H9 (cell line): Measurements from ENCODE around the gene GPR84. TPM values are rescaled to one million over a fixed set of nuclear protein-coding genes. Genes with fewer than 3 reads are reported as not detected.

Source experiments
- DNase-seq: peaks from one replicate; pipeline ENCODE4 v3.0.0-alpha.2; 2017
- H2AFZ ChIP-seq: one replicate; pipeline ENCODE4 v1.6.1; 2013; ENCODE audit warnings: mild to moderate bottlenecking, low read length, control low read depth, moderate library complexity
- H2AK5ac ChIP-seq: 2 replicates; pipeline ENCODE4 v1.6.1; 2013; ENCODE audit warnings: low read length, control low read depth, mixed read lengths; ENCODE audit not compliant: insufficient read length
- H2BK120ac ChIP-seq: one replicate; pipeline ENCODE4 v1.6.1; 2013; ENCODE audit warnings: low read depth, mild to moderate bottlenecking, low read length, control low read depth, inconsistent platforms; ENCODE audit not compliant: poor library complexity, severe bottlenecking
- H2BK12ac ChIP-seq: 2 replicates; pipeline ENCODE4 v1.6.1; 2013; ENCODE audit warnings: low read length, control low read depth, mixed read lengths, low read depth; ENCODE audit not compliant: insufficient read length
- H2BK15ac ChIP-seq: 2 replicates; pipeline ENCODE4 v1.6.1; 2013; ENCODE audit warnings: low read depth, low read length, control low read depth
- H2BK20ac ChIP-seq: one replicate; pipeline ENCODE4 v1.6.1; 2013; ENCODE audit warnings: low read depth, mild to moderate bottlenecking, low read length, control low read depth, inconsistent platforms; ENCODE audit not compliant: poor library complexity, severe bottlenecking
- H2BK5ac ChIP-seq: 2 replicates; pipeline ENCODE4 v1.6.1; 2013; ENCODE audit warnings: low read length, control low read depth, mixed read lengths; ENCODE audit not compliant: insufficient read length
- H3K14ac ChIP-seq: 2 replicates; pipeline ENCODE4 v1.6.1; 2013; ENCODE audit warnings: low read length, control low read depth; ENCODE audit not compliant: insufficient read depth
- H3K18ac ChIP-seq: 2 replicates; pipeline ENCODE4 v1.6.1; 2013; ENCODE audit warnings: low read depth, mild to moderate bottlenecking, mixed read lengths, low read length, control low read depth; ENCODE audit not compliant: insufficient read length
- H3K23ac ChIP-seq: 2 replicates; pipeline ENCODE4 v1.6.1; 2013; ENCODE audit warnings: low read length, control low read depth, mixed read lengths, low read depth; ENCODE audit not compliant: insufficient read length
- H3K23me2 ChIP-seq: 2 replicates; pipeline ENCODE4 v1.6.1; 2013; ENCODE audit warnings: low read depth, mild to moderate bottlenecking, mixed read lengths, low read length, control low read depth; ENCODE audit not compliant: insufficient read length, poor library complexity, severe bottlenecking
- H3K27ac ChIP-seq: 2 replicates; pipeline ENCODE4 v1.5.1; 2013; ENCODE audit warnings: low read length, control low read depth, mixed read lengths, low read depth; ENCODE audit not compliant: insufficient read length
- H3K27me3 ChIP-seq: 2 replicates; pipeline ENCODE4 v1.6.1; 2013; ENCODE audit warnings: low read length, control low read depth, inconsistent platforms; ENCODE audit not compliant: insufficient read depth
- H3K4ac ChIP-seq: 2 replicates; pipeline ENCODE4 v1.6.1; 2013; ENCODE audit warnings: low read depth, mild to moderate bottlenecking, control low read depth, inconsistent platforms, low read length, moderate library complexity
- H3K4me1 ChIP-seq: 2 replicates; pipeline ENCODE4 v1.6.1; 2013; ENCODE audit warnings: low read length, control low read depth, inconsistent platforms; ENCODE audit not compliant: insufficient read depth
- H3K4me2 ChIP-seq: 2 replicates; pipeline ENCODE4 v1.6.1; 2013; ENCODE audit warnings: low read length, control low read depth, mixed read lengths; ENCODE audit not compliant: insufficient read length, insufficient read depth
- H3K56ac ChIP-seq: 2 replicates; pipeline ENCODE4 v1.6.1; 2013; ENCODE audit warnings: low read depth, mild to moderate bottlenecking, mixed read lengths, low read length, control low read depth; ENCODE audit not compliant: insufficient read length
- H3K79me1 ChIP-seq: 2 replicates; pipeline ENCODE4 v1.6.1; 2013; ENCODE audit warnings: low read depth, mild to moderate bottlenecking, moderate library complexity, low read length, control low read depth, inconsistent platforms; ENCODE audit not compliant: insufficient read depth, poor library complexity, severe bottlenecking
- H3K79me2 ChIP-seq: 2 replicates; pipeline ENCODE4 v1.6.1; 2013; ENCODE audit warnings: low read length, control low read depth, inconsistent platforms; ENCODE audit not compliant: insufficient read depth
- H3K9ac ChIP-seq: 2 replicates; pipeline ENCODE4 v1.6.1; 2013; ENCODE audit warnings: low read length, control low read depth, mixed read lengths; ENCODE audit not compliant: insufficient read length; ENCODE audit errors: extremely low read depth
- H3K9me3 ChIP-seq: one replicate; pipeline ENCODE4 v1.6.1; 2013; ENCODE audit warnings: low read depth, low read length, inconsistent platforms; ENCODE audit not compliant: control insufficient read depth
- H3T11ph ChIP-seq: one replicate; pipeline ENCODE4 v1.6.1; 2013; ENCODE audit warnings: mild to moderate bottlenecking, low read length, control low read depth, inconsistent platforms
- H4K20me1 ChIP-seq: one replicate; pipeline ENCODE4 v1.6.1; 2013; ENCODE audit not compliant: control insufficient read depth, insufficient read length, insufficient read depth
- H4K5ac ChIP-seq: 2 replicates; pipeline ENCODE4 v1.6.1; 2013; ENCODE audit warnings: low read depth, mild to moderate bottlenecking, mixed read lengths, low read length, control low read depth; ENCODE audit not compliant: insufficient read length
- H4K8ac ChIP-seq: replicated peaks from 2 replicates; pipeline ENCODE4 v1.6.1; 2013; ENCODE audit warnings: low read length, control low read depth, mixed read lengths, low read depth; ENCODE audit not compliant: insufficient read length
- H4K91ac ChIP-seq: 2 replicates; pipeline ENCODE4 v1.6.1; 2013; ENCODE audit warnings: low read depth, mild to moderate bottlenecking, moderate library complexity, mixed read lengths, low read length, control low read depth; ENCODE audit not compliant: insufficient read length
- H3K27ac Mint-ChIP-seq, 3 experiments: 2 replicates in 2 of 3; 3 replicates in 1 of 3; pipeline ENCODE4 v1.8.0; 2020 to 2021; ENCODE audit warnings: mixed read lengths in 3 of 3, mild to moderate bottlenecking in 1 of 3, moderate library complexity in 1 of 3
- H3K27me3 Mint-ChIP-seq: 2 replicates; pipeline ENCODE4 v1.8.0; 2021; ENCODE audit warnings: low read depth, mild to moderate bottlenecking, moderate library complexity, mixed read lengths
- H3K36me3 Mint-ChIP-seq, 3 experiments: 2 replicates in 2 of 3; 3 replicates in 1 of 3; pipeline ENCODE4 v1.8.0; 2020 to 2021; ENCODE audit warnings: low read depth in 3 of 3, mixed read lengths in 3 of 3; ENCODE audit not compliant: insufficient read depth in 1 of 3
- H3K4me1 Mint-ChIP-seq, 2 experiments: 2 replicates each; pipeline ENCODE4 v1.8.0; 2020; ENCODE audit warnings: mixed read lengths in 2 of 2
- H3K4me3 Mint-ChIP-seq, 2 experiments: 2 replicates in 1 of 2; 3 replicates in 1 of 2; pipeline ENCODE4 v1.8.0; 2020 to 2021; ENCODE audit warnings: mild to moderate bottlenecking in 2 of 2, mixed read lengths in 2 of 2, moderate library complexity in 1 of 2
- H3K9me3 Mint-ChIP-seq, 2 experiments: 2 replicates in 1 of 2; 3 replicates in 1 of 2; pipeline ENCODE4 v1.8.0; 2020; ENCODE audit warnings: mild to moderate bottlenecking in 2 of 2, mixed read lengths in 2 of 2, moderate library complexity in 1 of 2
- WGBS: extraction: QIAGEN DNeasy Blood & Tissue Kit; methylation state at CpG from one replicate; pipeline ENCODE4 v1.1.7; 2013; ENCODE audit warnings: missing lambda C conversion rate, low lambda C conversion rate, mixed read lengths; ENCODE audit not compliant: insufficient read length; ENCODE audit errors: extremely low coverage; 5-methylcytosine and 5-hydroxymethylcytosine counted together
- total RNA-seq: library from RNA; stranded (reverse); gene quantifications from 2 replicates; pipeline ENCODE4 v1.2.1, GENCODE V29; 2021
- TF ChIP-seq, protein P1 (sequence below): fragments of 200-600 bp; sonication (generic); conservative IDR thresholded peaks from 3 replicates; pipeline ENCODE4 v1.8.0; 2021; ENCODE audit warnings: antibody characterized with exemption, mild to moderate bottlenecking

Gene GPR84
- total RNA-seq, 1 experiment from 2014 or later: not detected

DNA sequence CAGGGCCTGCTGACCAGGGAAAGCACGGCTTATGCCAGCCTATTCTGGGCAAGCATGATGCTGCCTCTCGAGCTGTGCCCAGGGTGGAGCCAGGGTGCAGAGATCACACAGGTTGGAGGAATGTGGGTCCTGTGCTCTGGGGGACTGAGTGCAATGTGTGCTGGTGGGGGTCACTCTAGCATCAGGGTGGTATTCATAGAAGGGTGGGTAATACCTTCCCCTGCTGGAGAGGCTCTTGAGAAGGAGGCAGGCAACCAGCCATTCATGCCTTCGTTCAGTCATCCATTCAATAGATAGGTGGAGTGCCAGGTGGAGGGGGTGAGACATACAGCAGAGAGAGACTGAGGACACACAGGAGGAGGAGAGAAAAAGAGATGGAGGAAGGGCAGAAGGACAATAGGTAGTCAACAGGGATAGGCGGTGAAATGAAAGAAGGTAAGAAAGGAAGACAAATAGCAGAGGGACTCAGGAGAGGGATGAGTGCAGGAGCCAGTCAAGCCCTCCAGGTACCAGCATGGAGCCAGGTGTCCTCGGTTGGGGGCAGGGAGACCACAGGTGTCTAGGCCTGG lies 25.4 kb upstream of the GPR84 start:
- Histone ChIP-seq H3K23ac (no peak overlapping the region), H3K9me3 (no peaks in the 10 kb centered on the region), H3K4me1 (peaks cover 31% of the 10 kb centered on the region), H3K4ac (no peak overlapping the region), H2BK5ac (no peak overlapping the region), H3T11ph (no peak overlapping the region), H4K5ac (no peak overlapping the region), H4K91ac (no peak overlapping the region), H3K27ac (no peak overlapping the region), H3K79me2 (no peaks in the 10 kb centered on the region; the same call in 1 of the 2 replicates), H3K56ac (no peak overlapping the region), H3K4me2 (peak overlapping the region; percentile 82), H2BK12ac (no peak overlapping the region), H2BK15ac (no peak overlapping the region), H4K8ac (no peak overlapping the region), H4K20me1 (no peaks in the 10 kb centered on the region), H3K18ac (no peak overlapping the region), H2AK5ac (no peak overlapping the region), H2BK20ac (no peak overlapping the region), H3K23me2 (peaks cover 26% of the 10 kb centered on the region), H3K9ac (no peak overlapping the region), H3K14ac (no peak overlapping the region; the same call in 1 of the 2 replicates), H3K27me3 (no peaks in the 10 kb centered on the region), H2BK120ac (no peak overlapping the region), H3K79me1 (no peaks in the 10 kb centered on the region), H2AFZ (no peak overlapping the region)
- H3K36me3 Mint-ChIP-seq: peaks cover 0 to 1% (median 0%) of the 10 kb centered on the region in 3 experiments; a peak in 1 of 7 replicates
- peaks cover 19% of the 10 kb centered on the region for H3K27me3 Mint-ChIP-seq
- H3K4me3 Mint-ChIP-seq: peak overlapping the region; percentile 80 to 88
- peaks cover 75 to 80% of the 10 kb centered on the region in 2 experiments for H3K4me1 Mint-ChIP-seq
- H3K9me3 Mint-ChIP-seq: no peaks in the 10 kb centered on the region
- DNase-seq: no peak
- H3K27ac Mint-ChIP-seq: peak overlapping the region in 1 of 3 experiments; percentile 40; a peak in 2 of 7 replicates
- TF ChIP-seq, protein P1, sequence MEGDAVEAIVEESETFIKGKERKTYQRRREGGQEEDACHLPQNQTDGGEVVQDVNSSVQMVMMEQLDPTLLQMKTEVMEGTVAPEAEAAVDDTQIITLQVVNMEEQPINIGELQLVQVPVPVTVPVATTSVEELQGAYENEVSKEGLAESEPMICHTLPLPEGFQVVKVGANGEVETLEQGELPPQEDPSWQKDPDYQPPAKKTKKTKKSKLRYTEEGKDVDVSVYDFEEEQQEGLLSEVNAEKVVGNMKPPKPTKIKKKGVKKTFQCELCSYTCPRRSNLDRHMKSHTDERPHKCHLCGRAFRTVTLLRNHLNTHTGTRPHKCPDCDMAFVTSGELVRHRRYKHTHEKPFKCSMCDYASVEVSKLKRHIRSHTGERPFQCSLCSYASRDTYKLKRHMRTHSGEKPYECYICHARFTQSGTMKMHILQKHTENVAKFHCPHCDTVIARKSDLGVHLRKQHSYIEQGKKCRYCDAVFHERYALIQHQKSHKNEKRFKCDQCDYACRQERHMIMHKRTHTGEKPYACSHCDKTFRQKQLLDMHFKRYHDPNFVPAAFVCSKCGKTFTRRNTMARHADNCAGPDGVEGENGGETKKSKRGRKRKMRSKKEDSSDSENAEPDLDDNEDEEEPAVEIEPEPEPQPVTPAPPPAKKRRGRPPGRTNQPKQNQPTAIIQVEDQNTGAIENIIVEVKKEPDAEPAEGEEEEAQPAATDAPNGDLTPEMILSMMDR: no peak
- no CpG with 5 or more reads among the region's 5 CpGs for WGBS
